ENCODE measurements around the gene SNRNP35. TPM values are rescaled to one million over a fixed set of nuclear protein-coding genes. Genes with fewer than 3 reads are reported as not detected.
A peak's percentile ranks its signal among the peaks of the same experiment; 100 is the strongest.
"Not testable (repeated sequence)": the region's sequence is repeated elsewhere in the genome, so short reads cannot be mapped to it uniquely, and the experiment has no call there.

Gene SNRNP35
- total RNA-seq, 4 donors from 2014 or later, result 23.4 to 64.4 (median 33.2) TPM

DNA sequence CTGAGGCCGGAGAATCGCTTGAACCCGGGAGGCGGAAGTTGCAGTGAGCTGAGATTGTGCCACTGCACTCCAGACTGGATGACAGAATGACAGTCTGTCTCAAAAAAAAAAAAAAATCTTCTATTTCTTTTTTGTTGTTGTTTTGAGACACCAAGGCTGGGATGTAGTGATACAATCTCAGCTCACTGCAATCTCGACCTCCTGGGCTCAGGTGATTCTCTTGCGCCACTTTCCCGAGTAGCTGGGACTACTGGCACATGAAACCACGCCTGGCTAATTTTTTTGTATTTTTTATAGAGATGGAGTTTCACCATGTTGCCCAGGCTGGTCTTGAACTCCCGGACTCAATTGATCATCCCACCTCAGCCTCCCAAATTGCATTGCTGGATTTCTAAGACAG is 7.3 kb upstream of the SNRNP35 start:
- no peaks in the 10 kb centered on the region for H3K4me1 ChIP-seq
- TF ChIP-seq POLR2A (IDR thresholded peaks at IDR 0.05), result no peak
- TF ChIP-seq, protein P1, sequence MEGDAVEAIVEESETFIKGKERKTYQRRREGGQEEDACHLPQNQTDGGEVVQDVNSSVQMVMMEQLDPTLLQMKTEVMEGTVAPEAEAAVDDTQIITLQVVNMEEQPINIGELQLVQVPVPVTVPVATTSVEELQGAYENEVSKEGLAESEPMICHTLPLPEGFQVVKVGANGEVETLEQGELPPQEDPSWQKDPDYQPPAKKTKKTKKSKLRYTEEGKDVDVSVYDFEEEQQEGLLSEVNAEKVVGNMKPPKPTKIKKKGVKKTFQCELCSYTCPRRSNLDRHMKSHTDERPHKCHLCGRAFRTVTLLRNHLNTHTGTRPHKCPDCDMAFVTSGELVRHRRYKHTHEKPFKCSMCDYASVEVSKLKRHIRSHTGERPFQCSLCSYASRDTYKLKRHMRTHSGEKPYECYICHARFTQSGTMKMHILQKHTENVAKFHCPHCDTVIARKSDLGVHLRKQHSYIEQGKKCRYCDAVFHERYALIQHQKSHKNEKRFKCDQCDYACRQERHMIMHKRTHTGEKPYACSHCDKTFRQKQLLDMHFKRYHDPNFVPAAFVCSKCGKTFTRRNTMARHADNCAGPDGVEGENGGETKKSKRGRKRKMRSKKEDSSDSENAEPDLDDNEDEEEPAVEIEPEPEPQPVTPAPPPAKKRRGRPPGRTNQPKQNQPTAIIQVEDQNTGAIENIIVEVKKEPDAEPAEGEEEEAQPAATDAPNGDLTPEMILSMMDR (IDR thresholded peaks at IDR 0.05), result no peak
- no peak overlapping the region for H3K4me3 ChIP-seq
- H3K36me3 ChIP-seq, result no peaks in the 10 kb centered on the region
- H3K27ac ChIP-seq, result no peak overlapping the region
- no peaks in the 10 kb centered on the region for H3K9me3 ChIP-seq
- H3K27me3 ChIP-seq, result no peaks in the 10 kb centered on the region
- no peak for DNase-seq

GRCh38 chr12:123452276-123452550 is 5.7 kb upstream of the SNRNP35 start:
- not testable (repeated sequence) for DNase-seq, H3K4me1 ChIP-seq

DNA sequence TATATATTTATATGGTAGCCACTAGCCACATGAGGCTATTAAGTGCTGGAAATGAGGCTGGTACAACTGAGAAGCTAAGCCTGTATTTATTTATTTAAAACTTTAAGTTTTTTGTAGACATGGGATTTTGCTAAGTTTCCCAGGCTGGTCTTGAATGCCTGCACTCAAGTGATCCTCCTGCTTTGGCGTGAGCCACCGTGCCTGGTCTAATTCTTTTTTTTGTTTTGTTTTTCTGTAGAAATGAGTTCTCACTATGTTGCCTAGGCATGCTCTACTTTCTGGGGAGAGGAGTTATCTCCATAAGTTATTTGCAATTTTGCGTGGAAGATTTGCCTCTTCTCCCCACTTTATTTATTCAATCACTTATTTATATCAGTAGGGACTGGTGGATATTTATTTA is 4.8 kb upstream of the SNRNP35 start:
- Histone ChIP-seq H3K4me1 (no peaks in the 10 kb centered on the region), H3K27ac (no peak overlapping the region), H3K4me3 (no peak overlapping the region), H3K9me3 (no peaks in the 10 kb centered on the region), H3K27me3 (no peaks in the 10 kb centered on the region), H3K36me3 (no peaks in the 10 kb centered on the region)
- no peak for TF ChIP-seq POLR2A (IDR thresholded peaks at IDR 0.05)
- TF ChIP-seq, protein P1 (IDR thresholded peaks at IDR 0.05), result no peak
- DNase-seq, result no peak

More at GRCh38 chr12:123452276-123452550, 5.7 kb upstream of the SNRNP35 start:
- H3K4me3 ChIP-seq, H3K27me3 ChIP-seq, H3K27ac ChIP-seq, H3K9me3 ChIP-seq, H3K36me3 ChIP-seq: not testable (repeated sequence)

GRCh38 chr12:123463174-123463573 is 5.2 kb downstream of the SNRNP35 start:
- Histone ChIP-seq H3K4me1 (peaks cover 0 to 11% (median 5%) of the 10 kb centered on the region in 4 donors), H3K36me3 (peaks cover 0 to 19% (median 0%) of the 10 kb centered on the region in 3 donors)
- H3K4me3 ChIP-seq, H3K9me3 ChIP-seq, H3K27me3 ChIP-seq, H3K27ac ChIP-seq, DNase-seq: not testable (repeated sequence)

DNA sequence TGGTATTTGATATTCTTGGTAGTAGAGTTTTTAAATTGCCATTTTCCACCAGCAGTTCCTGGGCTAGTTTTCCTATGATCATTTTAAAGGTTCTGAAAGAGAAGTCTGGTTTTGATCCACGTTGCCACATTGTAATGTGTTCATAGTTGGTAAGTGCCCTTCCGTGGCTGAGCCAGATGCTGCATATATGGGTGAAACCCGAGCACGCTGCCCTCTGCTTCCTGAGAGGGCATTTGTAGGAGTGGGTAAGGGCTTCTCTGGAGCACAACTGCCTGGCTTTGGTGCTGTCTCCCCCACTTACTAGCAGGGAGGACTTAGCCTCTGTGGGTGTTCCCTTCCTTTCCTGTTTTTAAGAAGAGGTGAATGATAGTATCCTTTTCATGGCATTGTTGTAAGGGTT is 7.1 kb downstream of the SNRNP35 start:
- Histone ChIP-seq H3K4me1 (peaks cover 0 to 1% (median under 1%) of the 10 kb centered on the region in 4 donors), H3K27me3 (no peaks in the 10 kb centered on the region), H3K4me3 (no peak overlapping the region), H3K27ac (no peak overlapping the region), H3K36me3 (peaks cover 0 to 19% (median 0%) of the 10 kb centered on the region in 3 donors), H3K9me3 (no peaks in the 10 kb centered on the region)
- TF ChIP-seq, protein P1 (IDR thresholded peaks at IDR 0.05), result no peak
- no peak for DNase-seq

- Histone ChIP-seq H3K36me3 (peaks cover 0 to 31% (median 0%) of the 10 kb centered on the region in 3 donors), H3K9me3 (no peaks in the 10 kb centered on the region), H3K27ac (no peak overlapping the region), H3K4me1 (no peaks in the 10 kb centered on the region), H3K27me3 (no peaks in the 10 kb centered on the region), H3K4me3 (no peak overlapping the region)
- no peak for DNase-seq
- TF ChIP-seq, protein P1 (IDR thresholded peaks at IDR 0.05), result peak in 3 of 6 experiments; percentile 31 to 34 (median 31)
- TF ChIP-seq POLR2A (IDR thresholded peaks at IDR 0.05), result no peak
Observed at GRCh38 chr12:123468786-123469185, 10.8 kb downstream of the SNRNP35 start.

- TF ChIP-seq, protein P1 (IDR thresholded peaks at IDR 0.05), result no peak
- TF ChIP-seq POLR2A (IDR thresholded peaks at IDR 0.05), result no peak
- no peaks in the 10 kb centered on the region for H3K9me3 ChIP-seq
- no peak overlapping the region for H3K27ac ChIP-seq
- no peaks in the 10 kb centered on the region for H3K4me1 ChIP-seq
- DNase-seq, result no peak
- H3K27me3 ChIP-seq, result no peaks in the 10 kb centered on the region
- peaks cover 0 to 20% (median 0%) of the 10 kb centered on the region in 3 donors for H3K36me3 ChIP-seq
- H3K4me3 ChIP-seq, result no peak overlapping the region
Observed at GRCh38 chr12:123469978-123470377, 12.0 kb downstream of the SNRNP35 start.

Measured in Peyer's patch (tissue), 4 donors.